ENCODE data around the gene ABCA9.

- no peak for TF ChIP-seq CTCF (IDR thresholded peaks at IDR 0.05; ENCODE audit: poor library complexity, severe bottlenecking)
- no peak for TF ChIP-seq POLR2AphosphoS5 (IDR thresholded peaks at IDR 0.05)
- TF ChIP-seq EZH2 (IDR thresholded peaks at IDR 0.05; ENCODE audit: borderline replicate concordance, insufficient read depth, low read length, poor library complexity, severe bottlenecking) = no peak
- TF ChIP-seq EP300 (conservative IDR thresholded peaks at IDR 0.05; ENCODE audit: poor library complexity, severe bottlenecking) = no peak
- no peak for TF ChIP-seq TAF1 (IDR thresholded peaks at IDR 0.05; ENCODE audit: low read depth)
- TF ChIP-seq REST (IDR thresholded peaks at IDR 0.05; ENCODE audit: borderline replicate concordance) = no peak
- TF ChIP-seq SMC3 (conservative IDR thresholded peaks at IDR 0.05; ENCODE audit: poor library complexity) = no peak
- TF ChIP-seq MXI1 (conservative IDR thresholded peaks at IDR 0.05; ENCODE audit: poor library complexity, severe bottlenecking) = no peak
These were observed 28.9 kb downstream of the ABCA9 start for GRCh38 chr17:69031839-69032238.

All from neural cell (in vitro differentiated cells).